GM21367 (cell line): ENCODE measurements around the gene ITGB1BP2.
"Not testable (repeated sequence)": the region's sequence is repeated elsewhere in the genome, so short reads cannot be mapped to it uniquely, and the experiment has no call there.

Experiments
- ATAC-seq: cut with Tn5 transposase; IDR thresholded peaks from one replicate; pipeline ENCODE4 v1.9.1; 2021; ENCODE audit not compliant: unreplicated experiment

Gene ITGB1BP2

GRCh38 chrX:71300495-71300894 lies 1.1 kb upstream of the ITGB1BP2 start:
- ATAC-seq, result not testable (repeated sequence)

DNA sequence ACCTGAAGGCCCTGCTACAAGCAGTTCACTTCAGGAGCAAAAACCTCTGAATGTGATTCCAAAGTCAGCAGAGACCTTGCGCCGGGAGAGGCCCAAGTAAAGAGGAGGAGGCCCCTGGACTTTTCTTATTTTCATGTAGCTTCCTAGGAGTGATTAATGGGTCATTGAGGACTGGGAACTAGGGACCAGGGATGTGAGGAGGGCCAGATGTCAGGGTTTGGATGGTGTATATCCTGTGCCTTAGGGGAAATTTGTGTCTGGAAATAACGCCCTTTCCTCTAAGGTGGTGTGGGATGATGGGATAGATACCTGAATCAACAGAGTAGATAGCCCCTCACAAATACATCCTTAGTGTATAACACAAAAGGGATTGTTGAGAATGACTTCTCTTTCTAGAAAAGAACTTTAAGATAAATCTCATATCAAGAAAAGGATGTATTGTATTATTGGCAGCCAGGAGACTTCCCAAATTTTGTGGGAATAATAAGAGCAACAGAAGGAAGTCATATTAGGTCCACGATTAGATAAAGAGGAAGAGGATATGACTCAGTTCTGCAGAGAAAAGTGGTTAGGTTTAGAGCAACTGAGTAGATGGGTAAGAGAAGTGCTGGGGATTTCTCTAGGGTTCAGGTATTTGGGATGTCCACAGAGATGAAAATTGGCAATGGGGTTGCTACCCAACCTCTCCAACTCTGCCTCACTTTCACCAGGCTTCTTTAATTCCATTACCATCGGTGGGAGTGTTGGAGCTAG lies 1.1 kb downstream of the ITGB1BP2 start:
- ATAC-seq, result no peak

- no peak for ATAC-seq
Observed at GRCh38 chrX:71304561-71304960, 3.0 kb downstream of the ITGB1BP2 start.

- ATAC-seq, result no peak
Observed at GRCh38 chrX:71315917-71316316, 14.4 kb downstream of the ITGB1BP2 start.

- not testable (repeated sequence) for ATAC-seq
Observed at GRCh38 chrX:71316959-71317358, 15.4 kb downstream of the ITGB1BP2 start.

- no peak for ATAC-seq
Observed at GRCh38 chrX:71320126-71320525, 18.6 kb downstream of the ITGB1BP2 start.

DNA sequence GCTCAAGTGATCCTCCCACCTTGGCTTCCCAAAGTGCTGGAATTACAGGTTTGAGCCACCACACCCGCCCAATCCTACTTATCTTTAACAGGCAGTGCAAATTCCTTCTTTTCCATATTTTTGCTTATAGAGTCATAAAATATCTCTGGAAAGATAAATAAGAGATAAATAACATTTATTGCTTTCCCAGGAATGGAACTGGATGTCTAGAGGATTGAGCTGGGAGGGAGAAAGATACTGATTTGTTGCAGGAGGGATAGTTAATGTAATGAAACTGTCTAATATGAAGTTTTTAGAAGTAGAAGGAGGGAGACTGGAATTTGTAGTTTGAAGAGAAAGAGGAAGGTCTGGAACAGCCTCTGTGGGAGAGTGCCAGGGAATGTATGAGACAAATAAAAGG lies 20.2 kb downstream of the ITGB1BP2 start:
- no peak for ATAC-seq

GRCh38 chrX:71324452-71324851 lies 22.9 kb downstream of the ITGB1BP2 start:
- not testable (repeated sequence) for ATAC-seq

- no peak for ATAC-seq
Observed at GRCh38 chrX:71326394-71326793, 24.8 kb downstream of the ITGB1BP2 start.

DNA sequence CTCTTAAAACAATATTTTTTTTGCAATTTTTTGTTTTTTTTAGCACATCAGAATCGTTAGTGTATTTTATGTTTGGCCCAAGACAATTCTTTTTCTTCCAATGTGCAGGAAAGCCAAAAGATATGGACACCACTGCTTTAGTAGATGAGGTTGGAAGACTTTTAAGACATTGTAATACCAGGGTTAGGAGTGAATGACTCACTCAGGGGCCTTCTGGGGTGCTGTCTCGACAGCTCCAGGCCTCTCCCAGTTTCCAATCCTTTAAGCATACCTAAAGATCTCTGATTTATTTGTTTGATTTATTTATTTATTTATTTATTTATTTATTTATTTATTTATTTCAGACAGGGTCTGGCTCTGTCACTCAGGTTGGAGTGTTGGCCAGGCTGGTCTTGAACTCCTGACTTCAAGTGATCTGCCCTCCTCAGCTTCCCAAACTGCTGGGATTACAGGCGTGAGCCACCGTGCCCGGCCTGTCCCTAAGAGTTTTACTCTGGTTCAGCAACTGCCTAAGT lies 47.7 kb downstream of the ITGB1BP2 start:
- ATAC-seq, result not testable (repeated sequence)

GRCh38 chrX:71349867-71350266 lies 48.3 kb downstream of the ITGB1BP2 start:
- not testable (repeated sequence) for ATAC-seq

GRCh38 chrX:71352439-71352838 lies 50.9 kb downstream of the ITGB1BP2 start:
- not testable (repeated sequence) for ATAC-seq
